PC-3 (cell line): Measurements from ENCODE around the gene TIRAP.

ENCODE experiments used
- EZH2 ChIP-seq: fragments of 300-600 bp; sonication (generic); IDR thresholded peaks from one replicate; pipeline ENCODE4 v1.6.1; 2017; ENCODE audit warnings: antibody characterized with exemption, mild to moderate bottlenecking, low read length; ENCODE audit not compliant: unreplicated experiment
- EZH2phosphoT487 ChIP-seq: fragments of 300-600 bp; sonication (generic); IDR thresholded peaks from 2 replicates; pipeline ENCODE4 v1.6.1; 2018; ENCODE audit warnings: mild to moderate bottlenecking, antibody characterized with exemption, low read length, borderline replicate concordance
- TF ChIP-seq, protein P1 (sequence below): fragments of 300-600 bp; sonication (generic); conservative IDR thresholded peaks from 2 replicates; pipeline ENCODE4 v1.5.1; 2017; ENCODE audit warnings: antibody characterized with exemption, low read depth, mild to moderate bottlenecking, low read length

DNA sequence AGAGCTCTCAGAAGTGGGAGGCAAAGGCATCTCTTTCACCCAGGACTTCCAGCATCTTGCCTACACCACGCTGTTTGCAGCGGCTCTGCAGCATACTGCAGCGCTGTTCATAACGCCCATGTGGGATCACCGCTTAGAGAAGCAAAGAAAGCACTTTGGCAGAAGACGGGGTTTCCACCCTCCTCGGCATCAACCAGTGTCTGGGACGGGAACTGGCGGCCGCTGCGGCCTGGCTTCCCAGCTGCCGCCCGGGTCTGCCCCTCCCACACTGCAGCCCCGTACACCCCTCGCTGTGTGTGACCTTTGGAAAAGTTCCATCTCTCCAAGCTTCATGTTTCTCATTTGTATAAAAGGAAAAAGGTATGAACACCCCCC is 545 bp upstream of the TIRAP start:
- no peak for TF ChIP-seq EZH2
- TF ChIP-seq, protein P1, sequence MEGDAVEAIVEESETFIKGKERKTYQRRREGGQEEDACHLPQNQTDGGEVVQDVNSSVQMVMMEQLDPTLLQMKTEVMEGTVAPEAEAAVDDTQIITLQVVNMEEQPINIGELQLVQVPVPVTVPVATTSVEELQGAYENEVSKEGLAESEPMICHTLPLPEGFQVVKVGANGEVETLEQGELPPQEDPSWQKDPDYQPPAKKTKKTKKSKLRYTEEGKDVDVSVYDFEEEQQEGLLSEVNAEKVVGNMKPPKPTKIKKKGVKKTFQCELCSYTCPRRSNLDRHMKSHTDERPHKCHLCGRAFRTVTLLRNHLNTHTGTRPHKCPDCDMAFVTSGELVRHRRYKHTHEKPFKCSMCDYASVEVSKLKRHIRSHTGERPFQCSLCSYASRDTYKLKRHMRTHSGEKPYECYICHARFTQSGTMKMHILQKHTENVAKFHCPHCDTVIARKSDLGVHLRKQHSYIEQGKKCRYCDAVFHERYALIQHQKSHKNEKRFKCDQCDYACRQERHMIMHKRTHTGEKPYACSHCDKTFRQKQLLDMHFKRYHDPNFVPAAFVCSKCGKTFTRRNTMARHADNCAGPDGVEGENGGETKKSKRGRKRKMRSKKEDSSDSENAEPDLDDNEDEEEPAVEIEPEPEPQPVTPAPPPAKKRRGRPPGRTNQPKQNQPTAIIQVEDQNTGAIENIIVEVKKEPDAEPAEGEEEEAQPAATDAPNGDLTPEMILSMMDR, result no peak
- TF ChIP-seq EZH2phosphoT487, result no peak
